ENCODE data around the gene CELSR1.

DNA sequence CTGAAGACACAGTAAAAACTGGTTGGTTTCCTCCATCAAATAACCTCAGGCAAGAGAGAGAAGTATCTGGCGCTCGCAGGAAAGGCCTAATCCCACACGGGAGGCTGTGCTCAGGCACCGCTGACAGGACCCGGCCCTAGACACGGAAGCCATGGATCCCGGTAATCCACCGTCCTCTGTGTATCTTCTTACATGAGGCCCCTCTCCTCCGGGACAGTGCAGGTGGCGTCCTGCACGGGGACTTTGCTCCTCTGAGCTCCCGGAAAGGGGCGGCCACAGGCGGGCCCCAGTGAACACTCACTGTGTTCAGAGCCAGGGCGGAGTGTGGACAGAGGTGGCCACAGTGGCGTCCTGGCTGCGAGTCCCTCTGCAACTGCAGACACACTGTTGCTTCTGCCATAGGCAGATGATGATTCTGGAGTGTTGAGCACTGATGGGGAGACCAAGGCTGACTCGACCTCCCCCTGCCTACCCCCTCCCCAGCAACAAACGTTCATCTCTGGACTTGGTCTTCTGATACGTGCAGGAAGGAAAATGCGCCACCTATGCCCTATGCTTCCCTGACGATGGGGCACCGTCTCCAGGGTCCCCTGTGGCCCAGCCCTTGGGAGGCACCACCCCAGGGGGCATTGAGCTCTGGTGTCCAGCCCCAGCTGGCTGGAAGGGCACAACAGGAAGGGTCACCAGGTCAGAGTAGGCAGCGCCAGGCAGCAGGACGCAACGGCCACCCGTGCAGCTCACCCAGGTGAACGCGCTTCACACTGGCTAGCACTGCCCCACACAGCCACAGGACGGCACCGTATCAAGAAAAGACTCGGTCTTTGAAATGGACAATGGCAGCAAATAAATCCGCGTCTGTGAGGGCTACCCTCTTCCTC is 106.2 kb downstream of the CELSR1 start:
- TF ChIP-seq, protein P1, sequence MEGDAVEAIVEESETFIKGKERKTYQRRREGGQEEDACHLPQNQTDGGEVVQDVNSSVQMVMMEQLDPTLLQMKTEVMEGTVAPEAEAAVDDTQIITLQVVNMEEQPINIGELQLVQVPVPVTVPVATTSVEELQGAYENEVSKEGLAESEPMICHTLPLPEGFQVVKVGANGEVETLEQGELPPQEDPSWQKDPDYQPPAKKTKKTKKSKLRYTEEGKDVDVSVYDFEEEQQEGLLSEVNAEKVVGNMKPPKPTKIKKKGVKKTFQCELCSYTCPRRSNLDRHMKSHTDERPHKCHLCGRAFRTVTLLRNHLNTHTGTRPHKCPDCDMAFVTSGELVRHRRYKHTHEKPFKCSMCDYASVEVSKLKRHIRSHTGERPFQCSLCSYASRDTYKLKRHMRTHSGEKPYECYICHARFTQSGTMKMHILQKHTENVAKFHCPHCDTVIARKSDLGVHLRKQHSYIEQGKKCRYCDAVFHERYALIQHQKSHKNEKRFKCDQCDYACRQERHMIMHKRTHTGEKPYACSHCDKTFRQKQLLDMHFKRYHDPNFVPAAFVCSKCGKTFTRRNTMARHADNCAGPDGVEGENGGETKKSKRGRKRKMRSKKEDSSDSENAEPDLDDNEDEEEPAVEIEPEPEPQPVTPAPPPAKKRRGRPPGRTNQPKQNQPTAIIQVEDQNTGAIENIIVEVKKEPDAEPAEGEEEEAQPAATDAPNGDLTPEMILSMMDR (IDR thresholded peaks at IDR 0.05): no peak
- no peak for TF ChIP-seq POLR2A (IDR thresholded peaks at IDR 0.05)

All from adrenal gland (tissue), 5 donors.